ENCODE measurements around the gene POLR2C. TPM values are rescaled to one million over a fixed set of nuclear protein-coding genes. Genes with fewer than 3 reads are reported as not detected.
A peak's percentile ranks its signal among the peaks of the same experiment; 100 is the strongest.

Gene POLR2C
- total RNA-seq, 1 donor from 2014 or later, result 58.0 TPM

- peaks cover 19% of the 10 kb centered on the region for H3K27me3 Mint-ChIP-seq (ENCODE audit: low read depth, unreplicated experiment)
- Histone ChIP-seq H3K9me3 (ENCODE audit: insufficient read depth, low read depth, low read length) (no peaks in the 10 kb centered on the region), H3K79me2 (ENCODE audit: insufficient read depth, low read length) (no peaks in the 10 kb centered on the region), H3K27ac (ENCODE audit: low read depth, low read length) (no peak overlapping the region), H3K9ac (ENCODE audit: low read length) (no peak overlapping the region), H3K27me3 (ENCODE audit: insufficient read depth, low read length) (peaks cover 2% of the 10 kb centered on the region), H4K20me1 (ENCODE audit: insufficient read depth, low read length) (no peaks in the 10 kb centered on the region), H3K4me2 (ENCODE audit: low read length) (no peak overlapping the region), H3K4me1 (ENCODE audit: insufficient read depth, low read length) (peaks cover 6% of the 10 kb centered on the region), H3K36me3 (ENCODE audit: insufficient read depth, low read length) (no peaks in the 10 kb centered on the region), H2AFZ (ENCODE audit: low read depth, low read length) (no peak overlapping the region), H3K4me3 (ENCODE audit: insufficient read depth, low read depth, low read length) (no peak overlapping the region)
- H3K9me3 Mint-ChIP-seq (ENCODE audit: unreplicated experiment), result no peaks in the 10 kb centered on the region
- FAIRE-seq (no peak), DNase-seq (ENCODE audit: low read depth) (no peak)
- H3K27ac Mint-ChIP-seq (ENCODE audit: unreplicated experiment), result no peak overlapping the region
- TF ChIP-seq CTCF (IDR thresholded peaks at IDR 0.05; ENCODE audit: insufficient read depth, low read depth, low read length) (no peak), EZH2 (IDR thresholded peaks at IDR 0.05; ENCODE audit: insufficient read depth, low read length) (no peak)
- H3K36me3 Mint-ChIP-seq (ENCODE audit: low read depth, unreplicated experiment), result no peaks in the 10 kb centered on the region
- no peak overlapping the region for H3K4me3 Mint-ChIP-seq (ENCODE audit: unreplicated experiment)
- peaks cover 9% of the 10 kb centered on the region for H3K4me1 Mint-ChIP-seq (ENCODE audit: low read depth, unreplicated experiment)
These were observed 46.4 kb upstream of the POLR2C start for GRCh38 chr16:57416084-57416483.

- H3K4me3 Mint-ChIP-seq (ENCODE audit: unreplicated experiment), result no peak overlapping the region
- peaks cover 6% of the 10 kb centered on the region for H3K27me3 Mint-ChIP-seq (ENCODE audit: low read depth, unreplicated experiment)
- Histone ChIP-seq H2AFZ (ENCODE audit: low read depth, low read length) (no peak overlapping the region), H3K36me3 (ENCODE audit: insufficient read depth, low read length) (no peaks in the 10 kb centered on the region), H3K9me3 (ENCODE audit: insufficient read depth, low read depth, low read length) (no peaks in the 10 kb centered on the region), H3K4me3 (ENCODE audit: insufficient read depth, low read depth, low read length) (no peak overlapping the region), H3K9ac (ENCODE audit: low read length) (no peak overlapping the region), H3K4me2 (ENCODE audit: low read length) (no peak overlapping the region), H4K20me1 (ENCODE audit: insufficient read depth, low read length) (no peaks in the 10 kb centered on the region), H3K79me2 (ENCODE audit: insufficient read depth, low read length) (no peaks in the 10 kb centered on the region), H3K27me3 (ENCODE audit: insufficient read depth, low read length) (peaks cover 2% of the 10 kb centered on the region), H3K4me1 (ENCODE audit: insufficient read depth, low read length) (peaks cover 11% of the 10 kb centered on the region), H3K27ac (ENCODE audit: low read depth, low read length) (no peak overlapping the region)
- H3K9me3 Mint-ChIP-seq (ENCODE audit: unreplicated experiment), result no peaks in the 10 kb centered on the region
- no peak for TF ChIP-seq EZH2 (IDR thresholded peaks at IDR 0.05; ENCODE audit: insufficient read depth, low read length)
- TF ChIP-seq CTCF (IDR thresholded peaks at IDR 0.05; ENCODE audit: insufficient read depth, low read depth, low read length), result no peak
- DNase-seq (ENCODE audit: low read depth), result no peak
- H3K36me3 Mint-ChIP-seq (ENCODE audit: low read depth, unreplicated experiment), result no peaks in the 10 kb centered on the region
- H3K4me1 Mint-ChIP-seq (ENCODE audit: low read depth, unreplicated experiment), result peaks cover 9% of the 10 kb centered on the region
- no peak overlapping the region for H3K27ac Mint-ChIP-seq (ENCODE audit: unreplicated experiment)
- no peak for FAIRE-seq
These were observed 43.0 kb upstream of the POLR2C start for GRCh38 chr16:57419506-57419905.

- H3K9me3 ChIP-seq (ENCODE audit: insufficient read depth, low read depth, low read length), result no peaks in the 10 kb centered on the region
- DNase-seq (ENCODE audit: low read depth) (peak; percentile 29), FAIRE-seq (no peak)
- no peaks in the 10 kb centered on the region for H3K79me2 ChIP-seq (ENCODE audit: insufficient read depth, low read length)
- peak overlapping the region; percentile 22 for H3K4me2 ChIP-seq (ENCODE audit: low read length)
- no peaks in the 10 kb centered on the region for H3K36me3 ChIP-seq (ENCODE audit: insufficient read depth, low read length)
- no peaks in the 10 kb centered on the region for H3K9me3 Mint-ChIP-seq (ENCODE audit: unreplicated experiment)
- no peaks in the 10 kb centered on the region for H3K27me3 Mint-ChIP-seq (ENCODE audit: low read depth, unreplicated experiment)
- peak overlapping the region; percentile 36 for H2AFZ ChIP-seq (ENCODE audit: low read depth, low read length)
- H3K4me1 Mint-ChIP-seq (ENCODE audit: low read depth, unreplicated experiment), result peaks cover 3% of the 10 kb centered on the region
- peaks cover 5% of the 10 kb centered on the region for H3K4me1 ChIP-seq (ENCODE audit: insufficient read depth, low read length)
- no peaks in the 10 kb centered on the region for H4K20me1 ChIP-seq (ENCODE audit: insufficient read depth, low read length)
- H3K4me3 ChIP-seq (ENCODE audit: insufficient read depth, low read depth, low read length), result no peak overlapping the region
- no peak overlapping the region for H3K27ac ChIP-seq (ENCODE audit: low read depth, low read length)
- TF ChIP-seq CTCF (IDR thresholded peaks at IDR 0.05; ENCODE audit: insufficient read depth, low read depth, low read length) (peak; percentile 58), EZH2 (IDR thresholded peaks at IDR 0.05; ENCODE audit: insufficient read depth, low read length) (no peak)
- no peak overlapping the region for H3K4me3 Mint-ChIP-seq (ENCODE audit: unreplicated experiment)
- H3K36me3 Mint-ChIP-seq (ENCODE audit: low read depth, unreplicated experiment), result no peaks in the 10 kb centered on the region
- H3K27me3 ChIP-seq (ENCODE audit: insufficient read depth, low read length), result peaks cover 2% of the 10 kb centered on the region
- H3K27ac Mint-ChIP-seq (ENCODE audit: unreplicated experiment), result no peak overlapping the region
- no peak overlapping the region for H3K9ac ChIP-seq (ENCODE audit: low read length)
These were observed 40.2 kb upstream of the POLR2C start for GRCh38 chr16:57422026-57422944.
